Epithelial cell of esophagus (primary cell): Measurements from ENCODE around the gene CD300C.
A peak's percentile ranks its signal among the peaks of the same experiment; 100 is the strongest.
"Not testable (repeated sequence)": the region's sequence is repeated elsewhere in the genome, so short reads cannot be mapped to it uniquely, and the experiment has no call there.

Source experiments
- DNase-seq: peaks from one replicate; pipeline ENCODE4 v3.0.0; 2010; ENCODE audit warnings: low read depth
- H3K4me3 ChIP-seq: 2 replicates; pipeline ENCODE4 v1.5.1; 2011; ENCODE audit warnings: mild to moderate bottlenecking, low read length, control low read depth
- TF ChIP-seq, protein P1 (sequence below): IDR thresholded peaks from 2 replicates; pipeline ENCODE4 v1.5.1; 2011; ENCODE audit warnings: low read depth, mild to moderate bottlenecking, low read length, control low read depth, inconsistent platforms; ENCODE audit not compliant: insufficient read depth; ENCODE audit errors: missing control alignments

CD300C gene

DNA sequence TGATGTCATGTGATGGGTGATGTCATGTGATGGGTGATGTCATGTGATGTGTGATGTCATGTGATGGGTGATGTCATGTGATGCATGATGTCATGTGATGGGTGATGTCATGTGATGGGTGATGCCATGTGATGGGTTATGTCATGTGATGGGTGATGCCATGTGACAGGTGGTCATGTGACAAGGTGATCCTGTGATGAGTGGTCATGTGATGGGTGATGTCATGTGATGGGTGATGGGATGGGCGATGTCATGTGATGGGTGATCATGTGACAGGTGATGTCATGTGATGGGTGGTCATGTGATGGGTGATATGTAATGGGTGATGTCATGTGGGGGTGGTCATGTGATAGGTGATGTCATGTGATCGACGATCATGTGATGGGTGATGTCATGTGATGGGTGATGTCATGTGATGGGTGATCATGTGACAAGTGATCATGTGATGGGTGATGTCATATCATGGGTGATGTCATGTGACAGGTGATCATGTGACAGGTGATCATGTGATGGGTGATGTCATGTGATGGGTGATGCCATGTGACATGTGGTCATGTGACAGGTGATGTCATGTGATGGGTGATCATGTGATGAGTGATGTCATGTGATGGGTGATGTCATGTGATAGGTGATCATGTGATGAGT, 31.8 kb downstream of the CD300C start:
- H3K4me3 ChIP-seq = no peak overlapping the region
- TF ChIP-seq, protein P1, sequence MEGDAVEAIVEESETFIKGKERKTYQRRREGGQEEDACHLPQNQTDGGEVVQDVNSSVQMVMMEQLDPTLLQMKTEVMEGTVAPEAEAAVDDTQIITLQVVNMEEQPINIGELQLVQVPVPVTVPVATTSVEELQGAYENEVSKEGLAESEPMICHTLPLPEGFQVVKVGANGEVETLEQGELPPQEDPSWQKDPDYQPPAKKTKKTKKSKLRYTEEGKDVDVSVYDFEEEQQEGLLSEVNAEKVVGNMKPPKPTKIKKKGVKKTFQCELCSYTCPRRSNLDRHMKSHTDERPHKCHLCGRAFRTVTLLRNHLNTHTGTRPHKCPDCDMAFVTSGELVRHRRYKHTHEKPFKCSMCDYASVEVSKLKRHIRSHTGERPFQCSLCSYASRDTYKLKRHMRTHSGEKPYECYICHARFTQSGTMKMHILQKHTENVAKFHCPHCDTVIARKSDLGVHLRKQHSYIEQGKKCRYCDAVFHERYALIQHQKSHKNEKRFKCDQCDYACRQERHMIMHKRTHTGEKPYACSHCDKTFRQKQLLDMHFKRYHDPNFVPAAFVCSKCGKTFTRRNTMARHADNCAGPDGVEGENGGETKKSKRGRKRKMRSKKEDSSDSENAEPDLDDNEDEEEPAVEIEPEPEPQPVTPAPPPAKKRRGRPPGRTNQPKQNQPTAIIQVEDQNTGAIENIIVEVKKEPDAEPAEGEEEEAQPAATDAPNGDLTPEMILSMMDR = no peak
- peak; percentile 33 for DNase-seq

DNA sequence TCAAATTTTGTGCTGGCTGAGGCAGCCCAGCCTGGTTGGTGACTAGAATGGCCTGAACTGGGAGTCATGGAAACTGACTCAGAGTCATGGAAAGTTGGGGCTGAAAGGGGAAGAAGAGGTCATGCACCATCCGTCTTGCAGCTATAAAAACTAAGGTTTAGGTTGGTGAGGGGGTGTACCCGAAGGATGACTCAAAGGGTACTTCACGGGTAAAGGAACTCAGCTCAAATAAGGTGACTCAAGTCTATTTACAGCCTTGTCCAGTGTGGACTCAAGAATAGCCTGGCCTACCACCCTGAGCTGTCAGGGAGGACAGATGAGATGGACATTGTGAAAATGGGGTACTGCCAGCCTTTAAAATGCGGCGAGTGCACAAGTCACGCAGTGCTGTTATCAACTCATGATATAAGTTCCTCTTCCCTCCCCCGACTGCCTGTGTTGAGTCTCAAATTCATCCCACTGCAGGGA, 33.3 kb downstream of the CD300C start:
- no peak overlapping the region for H3K4me3 ChIP-seq
- TF ChIP-seq, protein P1 = no peak
- DNase-seq = no peak

DNA sequence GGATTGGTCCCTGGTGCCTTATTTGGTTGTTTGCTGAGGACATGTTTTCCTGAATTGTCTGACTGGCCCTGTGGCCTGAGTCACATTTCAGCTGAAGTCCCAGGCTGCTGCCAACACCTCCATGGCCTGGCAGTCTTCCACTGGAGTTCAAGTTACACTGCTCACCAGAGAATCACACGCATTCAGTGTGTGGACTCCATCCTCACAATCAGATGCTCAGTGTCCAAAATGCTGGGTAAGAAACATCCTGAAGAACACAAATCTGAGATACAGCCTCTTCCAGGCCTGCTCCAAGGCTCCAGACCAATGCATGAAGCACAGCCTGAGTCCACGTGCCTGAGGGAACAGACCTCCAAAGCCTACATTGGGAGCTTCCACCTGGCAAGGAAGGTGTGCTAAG, 33.9 kb downstream of the CD300C start:
- H3K4me3 ChIP-seq = no peak overlapping the region
- DNase-seq = no peak
- TF ChIP-seq, protein P1 = no peak

DNA sequence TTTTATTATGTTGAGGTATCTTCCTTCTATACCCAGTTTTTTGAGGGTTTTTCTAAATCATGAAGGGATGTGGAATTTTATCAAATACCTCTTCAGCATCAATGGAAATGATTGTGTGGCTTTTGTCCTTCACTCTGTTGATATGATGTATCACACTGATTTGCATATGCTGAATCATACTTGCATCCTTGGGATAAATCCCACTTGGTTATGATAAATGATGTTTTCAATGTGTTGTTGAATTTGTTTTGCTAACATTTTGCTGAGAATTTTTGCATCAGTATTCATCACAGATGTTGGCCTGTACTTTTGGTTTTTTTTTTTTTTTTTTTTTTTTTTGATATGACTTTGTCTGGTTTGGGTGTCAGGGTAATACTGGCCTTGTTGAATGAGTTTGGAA, 37.8 kb downstream of the CD300C start:
- no peak for DNase-seq
- TF ChIP-seq, protein P1 = no peak
- no peak overlapping the region for H3K4me3 ChIP-seq

DNA sequence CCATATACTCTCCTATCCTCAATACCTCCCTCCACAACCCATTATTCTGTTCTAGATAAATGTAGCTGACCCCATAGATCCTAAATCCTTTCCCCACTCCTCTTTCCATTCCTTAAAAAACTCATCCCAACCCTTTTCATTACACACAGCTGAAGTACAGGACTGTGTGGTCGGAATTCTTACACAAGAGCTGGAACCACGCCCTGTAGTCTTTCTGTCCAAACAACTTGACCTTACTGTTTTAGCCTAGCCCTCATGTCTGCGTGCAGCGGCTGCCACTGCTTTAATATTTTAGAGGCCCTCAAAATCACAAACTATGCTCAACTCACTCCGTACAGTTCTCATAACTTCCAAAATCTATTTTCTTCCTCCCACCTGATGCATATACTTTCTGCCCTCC, 42.0 kb downstream of the CD300C start:
- not testable (repeated sequence) for DNase-seq

DNA sequence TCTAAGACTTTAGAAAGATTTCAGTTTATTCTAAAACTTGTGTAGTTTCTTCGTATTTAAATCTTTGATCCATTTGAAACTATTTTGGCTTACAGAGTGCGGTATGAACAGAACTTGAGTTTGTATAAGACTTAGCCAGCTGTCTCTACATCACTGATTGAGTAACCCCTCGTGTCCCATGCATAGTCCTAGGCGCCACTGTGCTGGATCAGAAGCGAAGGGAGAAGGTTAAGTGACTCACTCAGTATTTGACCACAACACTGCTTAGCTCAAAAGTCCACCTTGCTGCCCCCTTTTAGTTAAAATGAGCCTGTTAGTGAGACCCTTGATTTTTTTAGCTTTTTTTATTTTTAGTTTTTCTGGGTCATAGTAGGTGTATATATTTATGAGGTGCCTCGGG, 43.1 kb downstream of the CD300C start:
- H3K4me3 ChIP-seq = no peak overlapping the region
- TF ChIP-seq, protein P1 = no peak
- no peak for DNase-seq

More for the DNA sequence above, 42.0 kb downstream of the CD300C start:
- not testable (repeated sequence) for H3K4me3 ChIP-seq

DNA sequence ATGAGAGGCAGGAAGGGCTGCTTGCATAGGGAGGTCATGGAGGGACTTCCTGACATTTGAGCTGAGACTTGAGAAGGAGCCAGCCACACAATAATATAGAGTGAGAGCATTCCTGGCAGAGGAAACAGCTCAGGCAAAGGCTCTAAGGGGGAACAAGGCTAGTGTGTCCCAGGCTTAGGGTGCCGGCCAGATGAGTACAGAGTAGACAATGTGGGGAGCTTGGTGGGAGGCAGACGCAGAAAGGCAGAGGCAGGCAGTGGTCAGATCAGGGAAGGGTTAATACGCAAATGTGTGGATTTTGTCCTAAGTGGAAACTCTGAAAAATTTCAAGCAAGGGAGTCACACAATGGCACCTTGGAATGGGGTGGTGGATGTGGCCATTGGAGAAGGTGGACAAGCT, 45.9 kb downstream of the CD300C start:
- DNase-seq = no peak
- TF ChIP-seq, protein P1 = no peak
- H3K4me3 ChIP-seq = no peak overlapping the region
